Measurements from ENCODE around the gene LCN15. TPM values are rescaled to one million over a fixed set of nuclear protein-coding genes. Genes with fewer than 3 reads are reported as not detected.
A peak's percentile ranks its signal among the peaks of the same experiment; 100 is the strongest.

The LCN15 gene
- total RNA-seq, 2 experiments from 2014 or later: not detected

GRCh38 chr9:136806631-136807201, 42.4 kb upstream of the LCN15 start:
- DNase-seq (ENCODE audit: low spot score): no peak
- BruUV-seq (replicated peaks): no TSS peak
- peak overlapping the region; percentile 100 for H3K4me3 ChIP-seq (ENCODE audit: low read depth, low read length, poor library complexity, severe bottlenecking)
- H3K9me2 ChIP-seq (ENCODE audit: insufficient read depth, low read length): no peaks in the 10 kb centered on the region
- ChIA-PET POLR2A (interaction anchor here (1.0 to 2.4 kb wide), 4 partner anchors 11 to 35 kb away, joined by 3 to 5 read pairs (median 3); partner anchors contain the start of gene AJM1), CTCF (ENCODE audit: unreplicated experiment) (no interaction called here)
- H2AFZ ChIP-seq (ENCODE audit: low read length): no peak overlapping the region
- no peaks in the 10 kb centered on the region for H3K9me3 ChIP-seq (ENCODE audit: low read length)
- H3K27ac ChIP-seq (ENCODE audit: low read depth, low read length, poor library complexity, severe bottlenecking): no peak overlapping the region
- intact Hi-C loops (cut with micrococcal nuclease; ENCODE audit: unreplicated experiment): loop anchor here (2.0 kb wide), 1 partner anchor 16 kb away; the partner anchor contains the start of gene TMEM141
- H3K79me2 ChIP-seq (ENCODE audit: insufficient read depth, low read depth, low read length): peaks cover 38% of the 10 kb centered on the region
- H3K36me3 ChIP-seq (ENCODE audit: insufficient read depth, low read length): peaks cover 21% of the 10 kb centered on the region
- H3K4me2 ChIP-seq (ENCODE audit: low read length): peak overlapping the region; percentile 87
- peaks cover 28% of the 10 kb centered on the region for H3K4me1 ChIP-seq (ENCODE audit: insufficient read depth, low read length, poor library complexity, severe bottlenecking)
- peaks cover 15% of the 10 kb centered on the region; the same call in 1 of the 2 replicates for H4K20me1 ChIP-seq (ENCODE audit: insufficient read depth, low read length)
- TF ChIP-seq EZH2phosphoT487 (IDR thresholded peaks at IDR 0.05; ENCODE audit: borderline replicate concordance, low read depth, low read length) (no peak), CTCF (conservative IDR thresholded peaks at IDR 0.05; ENCODE audit: low read length) (no peak)

- Histone ChIP-seq H2AFZ (ENCODE audit: low read length) (no peak overlapping the region), H3K4me3 (ENCODE audit: low read depth, low read length, poor library complexity, severe bottlenecking) (peak overlapping the region; percentile 100), H3K36me3 (ENCODE audit: insufficient read depth, low read length) (peaks cover 15% of the 10 kb centered on the region), H3K4me1 (ENCODE audit: insufficient read depth, low read length, poor library complexity, severe bottlenecking) (peaks cover 34% of the 10 kb centered on the region), H4K20me1 (ENCODE audit: insufficient read depth, low read length) (peaks cover 15% of the 10 kb centered on the region; the same call in 1 of the 2 replicates), H3K4me2 (ENCODE audit: low read length) (peak overlapping the region; percentile 87; the same call in 1 of the 2 replicates), H3K9me3 (ENCODE audit: low read length) (no peaks in the 10 kb centered on the region), H3K9me2 (ENCODE audit: insufficient read depth, low read length) (no peaks in the 10 kb centered on the region), H3K79me2 (ENCODE audit: insufficient read depth, low read depth, low read length) (peaks cover 31% of the 10 kb centered on the region), H3K27ac (ENCODE audit: low read depth, low read length, poor library complexity, severe bottlenecking) (no peak overlapping the region)
- intact Hi-C loops (cut with micrococcal nuclease; ENCODE audit: unreplicated experiment): loop anchor here (2.0 kb wide), 1 partner anchor 15 kb away; the partner anchor contains the start of gene TMEM141
- ChIA-PET CTCF (ENCODE audit: unreplicated experiment) (interaction anchor here (0.6 kb wide), 1 partner anchor 223 kb away, joined by 3 read pairs; no protein-coding TSS in a partner anchor), POLR2A (interaction anchor here (2.4 kb wide), 1 partner anchor 12 kb away, joined by 5 read pairs; no protein-coding TSS in a partner anchor)
- BruUV-seq (replicated peaks): no TSS peak
- DNase-seq (ENCODE audit: low spot score): no peak
- no peak for TF ChIP-seq EZH2phosphoT487 (IDR thresholded peaks at IDR 0.05; ENCODE audit: borderline replicate concordance, low read depth, low read length)
- TF ChIP-seq CTCF (conservative IDR thresholded peaks at IDR 0.05; ENCODE audit: low read length): no peak
Observed at GRCh38 chr9:136806067-136806466, 41.7 kb upstream of the LCN15 start.

- no peak overlapping the region for H3K4me2 ChIP-seq (ENCODE audit: low read length)
Observed at GRCh38 chr9:136805207-136805740, 41.0 kb upstream of the LCN15 start.

More at GRCh38 chr9:136805207-136805740, 41.0 kb upstream of the LCN15 start:
- Histone ChIP-seq H3K9me2 (ENCODE audit: insufficient read depth, low read length) (no peaks in the 10 kb centered on the region), H3K4me3 (ENCODE audit: low read depth, low read length, poor library complexity, severe bottlenecking) (no peak overlapping the region), H3K36me3 (ENCODE audit: insufficient read depth, low read length) (peaks cover 9% of the 10 kb centered on the region), H4K20me1 (ENCODE audit: insufficient read depth, low read length) (peaks cover 15% of the 10 kb centered on the region; the same call in 1 of the 2 replicates), H3K79me2 (ENCODE audit: insufficient read depth, low read depth, low read length) (peaks cover 23% of the 10 kb centered on the region), H2AFZ (ENCODE audit: low read length) (no peak overlapping the region), H3K4me1 (ENCODE audit: insufficient read depth, low read length, poor library complexity, severe bottlenecking) (peaks cover 40% of the 10 kb centered on the region), H3K27ac (ENCODE audit: low read depth, low read length, poor library complexity, severe bottlenecking) (no peak overlapping the region), H3K9me3 (ENCODE audit: low read length) (no peaks in the 10 kb centered on the region)
- intact Hi-C loops (cut with micrococcal nuclease; ENCODE audit: unreplicated experiment): no loop called here
- DNase-seq (ENCODE audit: low spot score): no peak
- no peak for TF ChIP-seq CTCF (conservative IDR thresholded peaks at IDR 0.05; ENCODE audit: low read length)
- no peak for TF ChIP-seq EZH2phosphoT487 (IDR thresholded peaks at IDR 0.05; ENCODE audit: borderline replicate concordance, low read depth, low read length)
- ChIA-PET POLR2A (no interaction called here), CTCF (ENCODE audit: unreplicated experiment) (no interaction called here)
- BruUV-seq (replicated peaks): no TSS peak

All from OCI-LY7 (cell line).